Renal cortical epithelial cell (primary cell): ENCODE data around the gene FAM162A. TPM values are rescaled to one million over a fixed set of nuclear protein-coding genes. Genes with fewer than 3 reads are reported as not detected.

Source experiments
- DNase-seq: peaks from one replicate; pipeline ENCODE4 v3.0.0-alpha.2; 2011; ENCODE audit warnings: low read depth
- total RNA-seq: library from RNA; depleted of rRNA; stranded (reverse); fragments of >200 nt; gene quantifications from 2 replicates; pipeline ENCODE4 v1.2.3, GENCODE V29; 2014

FAM162A gene
- total RNA-seq, 1 donor from 2014 or later: 53.6 TPM

DNA sequence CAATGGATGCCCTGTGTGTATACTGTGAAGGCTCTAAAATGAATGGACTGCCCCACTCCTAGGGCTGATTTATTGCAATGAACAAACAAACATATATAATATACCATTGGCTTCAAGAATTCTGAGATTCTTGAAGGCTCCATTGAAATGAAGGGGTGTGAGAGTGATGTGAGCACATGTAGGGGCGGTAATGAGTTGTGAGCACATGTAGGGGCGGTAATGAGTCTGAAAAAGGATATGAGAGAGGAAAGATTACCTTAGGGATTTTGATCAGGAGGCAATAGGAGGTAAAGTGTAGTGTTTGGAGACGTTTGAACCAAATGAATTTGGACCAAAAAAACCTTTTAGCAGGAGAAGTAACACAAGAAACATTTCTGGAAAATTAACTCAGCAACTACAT, 3.7 kb downstream of the FAM162A start:
- no peak for DNase-seq

DNA sequence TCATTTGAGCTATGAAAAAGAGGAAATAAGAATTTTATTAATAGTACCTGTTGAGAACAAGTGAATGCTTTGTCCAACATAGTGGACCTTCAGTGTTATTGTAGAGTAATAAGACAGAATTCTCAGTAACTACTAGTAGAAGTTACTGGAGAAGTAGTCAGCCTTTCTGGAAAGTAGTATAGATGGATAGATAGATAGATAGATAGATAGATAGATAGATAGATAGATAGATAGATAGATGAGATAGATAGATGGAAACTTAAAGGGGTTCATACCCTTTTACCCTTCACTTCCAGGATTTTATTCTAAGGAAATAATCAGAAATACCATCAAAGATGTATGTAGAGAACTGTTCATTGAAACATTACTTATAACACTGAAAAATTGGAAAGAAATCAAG, 5.2 kb downstream of the FAM162A start:
- no peak for DNase-seq

GRCh38 chr3:122389892-122390291, 5.9 kb downstream of the FAM162A start:
- DNase-seq: no peak

DNA sequence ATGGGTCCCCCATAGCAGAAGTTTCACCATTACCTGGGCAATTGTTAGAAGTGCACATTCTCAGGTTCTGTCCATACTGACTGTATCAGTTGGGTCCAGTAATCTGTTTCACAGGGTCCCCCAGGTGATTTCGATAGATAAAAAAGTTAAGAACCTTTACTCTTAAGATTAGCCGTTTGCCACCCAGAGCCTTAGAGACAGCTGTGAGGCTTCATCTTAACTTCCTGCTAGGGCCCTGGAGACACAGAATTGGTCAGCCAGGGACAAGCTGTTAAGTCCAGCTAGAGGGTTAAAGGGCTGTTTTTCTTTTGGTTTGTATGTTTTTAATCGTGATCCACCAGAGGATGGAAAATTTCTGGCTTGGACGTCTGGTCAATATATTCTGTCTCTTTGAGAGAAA, 6.7 kb downstream of the FAM162A start:
- no peak for DNase-seq

DNA sequence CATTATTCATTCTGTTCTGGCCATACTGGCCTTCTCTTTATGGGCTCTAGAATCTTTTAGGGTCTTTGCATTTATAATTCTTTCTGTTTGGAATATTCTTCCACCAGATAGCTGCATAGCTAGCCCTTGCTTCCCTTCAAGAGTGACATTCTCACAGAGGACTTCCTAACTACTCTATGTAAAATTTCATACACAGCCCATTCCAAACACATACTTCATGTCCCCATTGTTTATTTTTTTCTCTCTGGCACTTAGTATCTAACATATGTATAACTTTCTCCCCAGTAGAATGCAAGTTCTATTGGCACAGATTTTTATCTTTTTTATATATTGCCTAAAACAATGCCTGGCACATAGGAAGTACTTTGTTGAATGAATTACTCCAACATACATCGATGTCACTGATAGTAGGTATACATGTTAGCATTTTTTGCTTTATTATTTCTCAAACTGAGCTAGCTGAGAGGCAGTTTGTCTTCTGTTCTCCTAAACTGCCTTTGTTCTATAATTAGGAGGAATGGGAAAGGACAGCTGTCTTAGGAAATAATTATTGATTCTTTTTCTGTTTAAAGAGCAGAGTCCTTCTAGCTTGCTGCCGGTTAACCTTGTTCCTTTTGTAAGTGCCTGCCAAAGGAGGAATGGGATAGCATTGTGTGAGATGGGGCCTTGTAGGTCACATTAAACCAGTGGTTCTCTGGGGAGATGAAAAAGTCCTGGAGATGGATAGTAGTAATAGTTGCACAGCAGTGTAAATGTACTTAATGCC, 7.9 kb downstream of the FAM162A start:
- no peak for DNase-seq

- peak; percentile 71 for DNase-seq
These were observed 9.2 kb downstream of the FAM162A start for GRCh38 chr3:122392868-122393844.

DNA sequence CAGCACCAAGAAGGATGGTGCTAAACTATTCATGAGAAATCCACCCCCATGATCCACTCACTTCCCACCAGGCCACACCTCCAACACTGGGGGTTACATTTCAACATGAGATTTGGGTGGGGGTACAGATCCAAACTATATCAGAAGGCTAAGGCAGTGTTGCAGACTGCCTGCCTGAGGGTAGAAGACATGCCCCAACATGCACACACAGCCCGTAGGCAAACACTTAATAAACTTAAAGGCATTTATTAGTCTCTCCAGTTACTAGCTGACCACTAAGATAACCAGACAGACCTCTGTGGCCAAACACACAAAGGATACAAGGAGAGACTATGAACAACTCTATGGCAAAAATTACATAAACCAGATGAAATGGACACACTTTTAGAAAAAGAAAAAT, 10.2 kb downstream of the FAM162A start:
- no peak for DNase-seq

DNA sequence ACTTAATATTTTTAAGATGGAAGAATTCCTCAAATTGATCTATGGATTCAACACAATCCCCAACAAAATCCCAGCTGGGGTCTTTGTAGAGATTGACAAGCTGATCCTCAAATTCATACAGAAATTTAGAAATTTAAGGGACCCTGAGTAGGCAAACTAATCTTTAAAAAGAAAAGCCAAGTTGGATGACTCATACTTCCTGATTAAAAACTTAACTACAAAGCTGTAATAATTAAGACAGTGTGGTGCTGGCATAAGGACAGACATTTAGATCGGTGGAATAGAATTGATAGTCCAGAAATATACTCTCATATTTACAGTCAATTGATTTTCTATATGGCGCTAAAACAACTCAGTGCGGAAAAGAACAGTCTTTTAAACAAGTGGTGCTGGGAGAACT, 11.6 kb downstream of the FAM162A start:
- no peak for DNase-seq

DNA sequence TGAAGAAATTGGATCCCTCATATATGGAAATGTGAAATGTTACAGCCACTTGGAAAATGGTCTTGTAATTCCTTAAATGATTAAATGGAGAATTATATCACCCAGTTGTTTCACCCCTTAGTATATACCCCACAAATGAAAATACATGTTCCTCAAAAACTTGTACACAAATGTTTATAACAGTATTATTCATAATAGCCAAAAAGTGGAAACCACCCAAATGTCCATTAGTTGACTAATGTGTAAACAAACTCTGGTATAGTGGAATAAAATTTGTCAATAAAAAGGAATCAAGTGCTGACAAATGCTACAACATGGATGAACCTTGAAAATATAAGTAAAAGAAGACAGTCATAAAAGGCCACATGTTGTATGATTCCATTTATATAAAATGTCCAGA, 12.5 kb downstream of the FAM162A start:
- no peak for DNase-seq

- DNase-seq: no peak
These were observed 13.2 kb downstream of the FAM162A start for GRCh38 chr3:122397201-122397600.

GRCh38 chr3:122398920-122399319, 14.9 kb downstream of the FAM162A start:
- no peak for DNase-seq

DNA sequence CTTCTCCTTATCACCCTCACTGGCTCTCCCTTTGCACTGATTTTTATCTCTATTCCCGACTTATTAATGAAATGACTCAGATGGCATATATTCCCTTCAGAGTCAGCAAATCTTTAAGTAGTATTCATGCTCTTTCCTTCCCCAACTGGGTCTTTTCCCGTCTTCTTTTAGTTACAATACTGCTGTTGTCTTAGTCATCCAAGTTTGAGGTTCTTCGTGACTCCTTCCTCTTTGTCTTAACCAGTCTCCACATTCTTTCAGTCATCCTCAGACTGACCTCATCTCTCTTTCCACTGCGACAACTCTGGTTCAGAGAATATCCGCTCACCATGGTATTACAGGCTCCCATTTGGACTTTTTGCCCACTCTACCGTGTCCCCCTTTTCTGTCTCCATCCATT, 19.5 kb downstream of the FAM162A start:
- DNase-seq: peak; percentile 9

DNA sequence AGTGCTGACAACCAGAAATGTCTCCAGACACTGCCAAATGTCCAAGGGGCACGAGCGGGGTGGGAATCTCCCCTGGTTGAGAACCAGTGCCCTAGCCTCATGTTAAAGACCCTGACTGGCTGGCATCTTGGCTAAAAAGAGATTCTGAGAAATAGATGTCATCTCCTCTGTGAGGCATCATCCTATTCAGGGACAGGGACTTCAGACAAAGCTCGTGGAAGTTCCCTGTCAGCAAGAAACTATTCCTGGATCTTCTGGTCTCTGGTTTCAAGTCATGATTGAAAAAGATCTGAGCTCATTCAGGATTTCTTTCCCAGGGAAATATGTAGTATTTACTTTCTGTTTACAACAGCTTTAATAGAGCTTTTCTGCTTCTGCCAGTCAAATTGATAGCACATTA, 21.0 kb downstream of the FAM162A start:
- no peak for DNase-seq

- peak; percentile 55 for DNase-seq
These were observed 22.2 kb downstream of the FAM162A start for GRCh38 chr3:122406198-122406597.

- DNase-seq: no peak
These were observed 24.0 kb downstream of the FAM162A start for GRCh38 chr3:122407946-122408345.

DNA sequence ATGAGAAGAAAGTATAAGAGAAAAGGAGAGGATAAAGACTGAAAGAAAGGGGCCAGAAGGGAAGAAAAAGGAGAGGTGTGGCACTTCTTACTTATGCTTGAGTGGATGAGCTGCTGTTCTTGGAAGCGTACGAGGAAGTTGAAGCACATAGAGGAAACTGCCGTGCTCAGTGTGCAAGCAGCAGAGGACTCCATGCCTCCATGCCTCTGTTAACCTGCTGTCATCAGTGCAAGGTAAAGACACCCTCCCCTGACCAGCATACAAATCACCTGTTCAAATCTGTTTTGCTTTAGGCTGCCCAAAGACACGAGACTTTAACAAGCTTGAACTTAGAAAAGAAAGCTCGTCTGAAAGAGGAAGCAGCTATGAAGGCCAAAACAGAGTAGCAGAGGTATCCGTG, 25.5 kb downstream of the FAM162A start:
- no peak for DNase-seq

- DNase-seq: no peak
These were observed 26.1 kb downstream of the FAM162A start for GRCh38 chr3:122410111-122410510.

GRCh38 chr3:122410639-122411038, 26.7 kb downstream of the FAM162A start:
- DNase-seq: no peak

DNA sequence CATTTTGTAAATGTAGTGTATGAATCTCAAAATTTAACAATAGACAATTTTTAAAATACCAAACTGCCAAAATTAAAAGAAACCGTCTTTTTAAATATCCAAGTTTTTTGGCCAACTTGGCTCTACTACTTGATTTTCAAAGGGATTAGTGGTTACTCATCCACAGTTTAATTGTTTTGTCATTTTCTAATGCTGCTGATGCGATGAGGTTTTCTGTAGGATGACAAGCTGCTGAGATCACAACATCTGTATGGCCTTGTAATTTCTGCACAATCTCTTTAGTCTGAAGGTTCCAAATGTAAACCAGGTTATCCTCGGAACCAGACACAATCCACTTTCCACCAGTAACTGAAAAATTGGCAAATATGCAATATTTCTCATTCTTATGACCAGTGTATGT, 30.4 kb downstream of the FAM162A start:
- DNase-seq: no peak

DNA sequence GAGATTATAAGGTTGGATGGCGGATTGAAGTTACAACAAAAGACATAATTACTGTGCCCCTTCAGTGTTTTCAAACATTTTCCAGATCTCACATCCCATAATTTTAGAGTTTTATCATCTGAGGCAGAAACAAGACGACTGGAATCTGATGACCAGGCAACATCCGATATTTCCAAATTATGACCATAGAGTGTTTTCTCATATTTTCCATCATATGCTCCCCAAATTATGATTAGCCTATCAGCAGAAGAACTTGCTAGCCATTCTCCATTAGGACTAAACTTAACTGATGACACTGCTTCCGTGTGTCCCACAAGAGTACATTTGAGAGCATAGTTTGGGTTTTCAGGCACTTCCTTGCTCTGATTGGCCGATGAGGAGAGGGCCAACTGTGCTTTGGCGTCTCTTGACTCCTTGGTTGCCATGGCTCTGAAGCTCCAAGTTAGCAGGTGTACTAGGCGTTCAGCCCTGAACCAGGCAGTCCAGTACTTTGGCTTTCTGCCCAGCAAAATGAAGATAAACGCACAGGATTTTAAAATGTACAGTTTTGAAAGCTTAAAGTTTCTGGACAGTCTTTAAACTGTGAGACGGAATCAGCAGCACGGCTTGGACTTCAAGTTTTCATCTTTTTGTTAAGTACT, 31.2 kb downstream of the FAM162A start:
- peak; percentile 59 for DNase-seq

DNA sequence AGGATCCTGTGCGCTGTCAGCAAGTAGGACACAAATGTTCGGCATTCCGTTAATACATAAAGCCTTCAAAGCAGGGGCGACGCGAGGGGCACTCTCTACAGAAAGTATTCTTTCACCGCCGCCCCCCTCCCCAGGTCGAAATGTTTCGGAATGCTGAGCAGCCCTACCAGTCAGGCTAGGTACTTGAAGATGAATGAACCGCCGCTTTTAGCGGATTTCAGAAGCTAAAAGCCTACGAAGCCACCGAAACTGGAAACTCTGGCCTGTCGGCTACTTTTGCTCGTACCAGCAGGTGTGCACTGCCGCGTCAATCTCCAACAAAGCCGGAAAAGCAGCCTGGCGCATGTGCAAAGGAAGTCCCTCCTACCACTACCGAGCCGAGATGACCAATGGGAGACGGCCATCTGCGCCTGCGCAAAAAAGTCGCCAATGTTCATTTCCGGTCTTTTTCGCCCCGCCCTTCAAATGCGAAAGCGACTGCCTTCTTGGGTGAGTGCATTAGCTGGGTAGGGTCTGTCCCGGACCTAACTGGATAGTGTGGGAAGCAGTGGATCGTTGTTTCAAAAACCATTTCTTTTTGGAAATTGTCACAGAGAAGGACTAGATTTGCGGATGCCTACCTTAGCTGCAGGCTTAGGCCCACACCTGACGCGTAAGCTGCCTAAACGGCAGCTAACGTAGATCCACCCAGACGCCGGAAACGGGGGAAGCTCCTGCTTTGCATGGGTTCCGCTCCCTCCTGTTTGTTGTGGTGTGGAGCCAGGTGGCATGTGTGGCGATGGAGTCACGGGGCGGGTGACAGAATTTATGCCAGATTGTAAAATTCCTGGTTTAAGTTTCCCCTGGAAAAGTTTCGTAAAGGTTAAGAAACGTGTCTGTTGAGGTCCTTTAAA, 32.0 kb downstream of the FAM162A start, which contains the start of gene WDR5B:
Gene WDR5B (minus strand): TSS at position 301 of the 893 bp plus-strand sequence. CDS start 534 bp downstream, outside the sequence.
- DNase-seq: peak; percentile 95
